ENCODE results near the gene MTTP.

The MTTP gene

GRCh38 chr4:99642725-99643489 is 68.3 kb downstream of the MTTP start:
- no peak for DNase-seq (ENCODE audit: low read depth)

- no peak for DNase-seq (ENCODE audit: low read depth)
Measured at GRCh38 chr4:99644453-99644852, 69.8 kb downstream of the MTTP start.

- DNase-seq (ENCODE audit: low read depth) = no peak
Measured at GRCh38 chr4:99645036-99645435, 70.4 kb downstream of the MTTP start.

GRCh38 chr4:99645638-99646037 is 71.0 kb downstream of the MTTP start:
- no peak for DNase-seq (ENCODE audit: low read depth)

- no peak for DNase-seq (ENCODE audit: low read depth)
Measured at GRCh38 chr4:99647071-99647470, 72.4 kb downstream of the MTTP start.

GRCh38 chr4:99648321-99648720 is 73.7 kb downstream of the MTTP start:
- DNase-seq (ENCODE audit: low read depth) = no peak

- DNase-seq (ENCODE audit: low read depth) = no peak
Measured at GRCh38 chr4:99649208-99649607, 74.6 kb downstream of the MTTP start.

- DNase-seq (ENCODE audit: low read depth) = no peak
Measured at GRCh38 chr4:99649778-99650177, 75.2 kb downstream of the MTTP start.

GRCh38 chr4:99651016-99651769 is 76.6 kb downstream of the MTTP start:
- no peak for DNase-seq (ENCODE audit: low read depth)

GRCh38 chr4:99651811-99652485 is 77.3 kb downstream of the MTTP start:
- no peak for DNase-seq (ENCODE audit: low read depth)

GRCh38 chr4:99652596-99653436 is 78.2 kb downstream of the MTTP start:
- DNase-seq (ENCODE audit: low read depth) = no peak

GRCh38 chr4:99653916-99654315 is 79.3 kb downstream of the MTTP start:
- no peak for DNase-seq (ENCODE audit: low read depth)

- no peak for DNase-seq (ENCODE audit: low read depth)
Measured at GRCh38 chr4:99654361-99654761, 79.7 kb downstream of the MTTP start.

- no peak for DNase-seq (ENCODE audit: low read depth)
Measured at GRCh38 chr4:99655308-99656081, 80.9 kb downstream of the MTTP start.

GRCh38 chr4:99657798-99658197 is 83.2 kb downstream of the MTTP start, which contains the start of gene C4orf54:
C4orf54 (minus strand) TSS chr4:99657828; CDS start chr4:99654648, 3,180 bp downstream.
- DNase-seq (ENCODE audit: low read depth) = no peak

- no peak for DNase-seq (ENCODE audit: low read depth)
Measured at GRCh38 chr4:99658666-99659065, 84.0 kb downstream of the MTTP start.

- no peak for DNase-seq (ENCODE audit: low read depth)
Measured at GRCh38 chr4:99661907-99662306, 87.3 kb downstream of the MTTP start.

- no peak for DNase-seq (ENCODE audit: low read depth)
Measured at GRCh38 chr4:99664716-99665115, 90.1 kb downstream of the MTTP start.

GRCh38 chr4:99665983-99666382 is 91.4 kb downstream of the MTTP start:
- no peak for DNase-seq (ENCODE audit: low read depth)

- no peak for DNase-seq (ENCODE audit: low read depth)
Measured at GRCh38 chr4:99668472-99668871, 93.8 kb downstream of the MTTP start.

- DNase-seq (ENCODE audit: low read depth) = no peak
Measured at GRCh38 chr4:99669084-99669483, 94.5 kb downstream of the MTTP start.

All from HS-27A (cell line).